Measurements from ENCODE around the gene NRG3. TPM values are rescaled to one million over a fixed set of nuclear protein-coding genes. Genes with fewer than 3 reads are reported as not detected.

NRG3 gene
- total and polyA plus RNA-seq, 9 donors: 0.04 to 4.5 (median 0.15) TPM; not detected in 2

- Histone ChIP-seq H3K9me3 (no peaks in the 10 kb centered on the region), H3K27me3 (no peaks in the 10 kb centered on the region), H3K4me1 (ENCODE audit: insufficient read depth) (no peaks in the 10 kb centered on the region), H3K4me3 (no peak overlapping the region), H3K27ac (no peak overlapping the region), H3K36me3 (no peaks in the 10 kb centered on the region)
- TF ChIP-seq CTCF (IDR thresholded peaks at IDR 0.05) (no peak), POLR2A (IDR thresholded peaks at IDR 0.05) (no peak), EP300 (IDR thresholded peaks at IDR 0.05) (no peak)
- intact Hi-C loops (cut with DNase I): no loop called here
- no peak for DNase-seq
- WGBS, 3 donors: 43 to 56% (median 49%) methylated on average over 9 of the region's 9 CpGs
Observed at GRCh38 chr10:82150123-82150900, 275.3 kb downstream of the NRG3 start.

GRCh38 chr10:82160307-82160706 is 285.3 kb downstream of the NRG3 start:
- WGBS, 3 donors: 85 to 92% (median 85%) methylated on average over 1 of the region's 1 CpG
- TF ChIP-seq CTCF (IDR thresholded peaks at IDR 0.05): no peak
- no peak for TF ChIP-seq EP300 (IDR thresholded peaks at IDR 0.05)
- no peak for TF ChIP-seq POLR2A (IDR thresholded peaks at IDR 0.05)
- H3K4me1 ChIP-seq (ENCODE audit: insufficient read depth): no peaks in the 10 kb centered on the region
- no peaks in the 10 kb centered on the region for H3K36me3 ChIP-seq
- no peak overlapping the region for H3K4me3 ChIP-seq
- H3K27me3 ChIP-seq: no peaks in the 10 kb centered on the region
- no peak overlapping the region for H3K27ac ChIP-seq
- no peaks in the 10 kb centered on the region for H3K9me3 ChIP-seq
- intact Hi-C loops (cut with DNase I): no loop called here
- DNase-seq: no peak

- DNase-seq: no peak
- TF ChIP-seq CTCF (IDR thresholded peaks at IDR 0.05) (no peak), EP300 (IDR thresholded peaks at IDR 0.05) (no peak), POLR2A (IDR thresholded peaks at IDR 0.05) (no peak)
- H3K36me3 ChIP-seq: no peaks in the 10 kb centered on the region
- H3K4me3 ChIP-seq: no peak overlapping the region
- 68 to 76% (median 71%) methylated on average over 2 of the region's 2 CpGs for WGBS, 3 donors
- H3K27me3 ChIP-seq: no peaks in the 10 kb centered on the region
- H3K4me1 ChIP-seq (ENCODE audit: insufficient read depth): no peaks in the 10 kb centered on the region
- intact Hi-C loops (cut with DNase I): no loop called here
- H3K9me3 ChIP-seq: no peaks in the 10 kb centered on the region
- no peak overlapping the region for H3K27ac ChIP-seq
Observed at GRCh38 chr10:82161264-82161663, 286.3 kb downstream of the NRG3 start.

- Histone ChIP-seq H3K4me3 (no peak overlapping the region), H3K27ac (no peak overlapping the region), H3K4me1 (ENCODE audit: insufficient read depth) (no peaks in the 10 kb centered on the region), H3K27me3 (no peaks in the 10 kb centered on the region), H3K9me3 (no peaks in the 10 kb centered on the region), H3K36me3 (no peaks in the 10 kb centered on the region)
- TF ChIP-seq CTCF (IDR thresholded peaks at IDR 0.05) (no peak), EP300 (IDR thresholded peaks at IDR 0.05) (no peak), POLR2A (IDR thresholded peaks at IDR 0.05) (no peak)
- 38 to 54% (median 41%) methylated on average over 4 of the region's 4 CpGs for WGBS, 3 donors
- intact Hi-C loops (cut with DNase I): no loop called here
- no peak for DNase-seq
Observed at GRCh38 chr10:82162549-82163195, 287.7 kb downstream of the NRG3 start.

Measured in ovary (tissue), 9 donors.